Coronary artery (tissue), 2 donors: Measurements from ENCODE around the gene ANKS1A.
"Not testable (repeated sequence)": the region's sequence is repeated elsewhere in the genome, so short reads cannot be mapped to it uniquely, and the experiment has no call there.

Experiments used
- DNase-seq: peaks from one replicate; pipeline ENCODE4 v3.0.0-alpha.2; 2017; ENCODE audit warnings: low spot score
- H3K27ac ChIP-seq, 2 donors: fragments of 200-600 bp; sonication (generic); one replicate each; pipeline ENCODE4 v1.5.1; 2016 to 2019
- H3K4me3 ChIP-seq: fragments of 200-600 bp; sonication (generic); 2 replicates; pipeline ENCODE4 v1.5.1; 2016; ENCODE audit warnings: mild to moderate bottlenecking, moderate library complexity
- TF ChIP-seq, protein P1 (sequence below): fragments of 200-600 bp; sonication (generic); IDR thresholded peaks from one replicate; pipeline ENCODE4 v1.5.1; 2019; ENCODE audit warnings: antibody characterized with exemption

ANKS1A gene

DNA sequence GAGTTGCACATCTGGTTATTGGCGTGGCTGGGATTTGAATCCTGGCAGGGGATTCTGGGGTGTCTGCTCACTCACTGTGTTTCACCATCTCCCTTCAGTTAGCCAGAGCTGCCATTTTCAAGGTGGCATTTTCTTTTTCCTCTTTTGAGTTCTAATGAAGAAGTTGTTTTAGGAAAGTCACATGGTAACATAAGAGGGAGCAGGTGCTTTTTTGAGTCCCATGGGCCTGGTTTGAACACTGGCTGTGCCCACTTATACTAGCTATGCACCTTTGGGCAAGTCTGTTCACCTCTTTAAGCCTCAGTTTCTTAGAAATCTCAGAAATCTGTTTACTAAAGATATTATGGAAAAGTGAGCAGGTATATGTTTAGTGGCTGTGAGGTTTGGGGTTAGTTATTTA lies 39.6 kb downstream of the ANKS1A start:
- Histone ChIP-seq H3K27ac (no peak overlapping the region), H3K4me3 (no peak overlapping the region)
- no peak for DNase-seq
- TF ChIP-seq, protein P1, sequence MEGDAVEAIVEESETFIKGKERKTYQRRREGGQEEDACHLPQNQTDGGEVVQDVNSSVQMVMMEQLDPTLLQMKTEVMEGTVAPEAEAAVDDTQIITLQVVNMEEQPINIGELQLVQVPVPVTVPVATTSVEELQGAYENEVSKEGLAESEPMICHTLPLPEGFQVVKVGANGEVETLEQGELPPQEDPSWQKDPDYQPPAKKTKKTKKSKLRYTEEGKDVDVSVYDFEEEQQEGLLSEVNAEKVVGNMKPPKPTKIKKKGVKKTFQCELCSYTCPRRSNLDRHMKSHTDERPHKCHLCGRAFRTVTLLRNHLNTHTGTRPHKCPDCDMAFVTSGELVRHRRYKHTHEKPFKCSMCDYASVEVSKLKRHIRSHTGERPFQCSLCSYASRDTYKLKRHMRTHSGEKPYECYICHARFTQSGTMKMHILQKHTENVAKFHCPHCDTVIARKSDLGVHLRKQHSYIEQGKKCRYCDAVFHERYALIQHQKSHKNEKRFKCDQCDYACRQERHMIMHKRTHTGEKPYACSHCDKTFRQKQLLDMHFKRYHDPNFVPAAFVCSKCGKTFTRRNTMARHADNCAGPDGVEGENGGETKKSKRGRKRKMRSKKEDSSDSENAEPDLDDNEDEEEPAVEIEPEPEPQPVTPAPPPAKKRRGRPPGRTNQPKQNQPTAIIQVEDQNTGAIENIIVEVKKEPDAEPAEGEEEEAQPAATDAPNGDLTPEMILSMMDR: no peak

DNA sequence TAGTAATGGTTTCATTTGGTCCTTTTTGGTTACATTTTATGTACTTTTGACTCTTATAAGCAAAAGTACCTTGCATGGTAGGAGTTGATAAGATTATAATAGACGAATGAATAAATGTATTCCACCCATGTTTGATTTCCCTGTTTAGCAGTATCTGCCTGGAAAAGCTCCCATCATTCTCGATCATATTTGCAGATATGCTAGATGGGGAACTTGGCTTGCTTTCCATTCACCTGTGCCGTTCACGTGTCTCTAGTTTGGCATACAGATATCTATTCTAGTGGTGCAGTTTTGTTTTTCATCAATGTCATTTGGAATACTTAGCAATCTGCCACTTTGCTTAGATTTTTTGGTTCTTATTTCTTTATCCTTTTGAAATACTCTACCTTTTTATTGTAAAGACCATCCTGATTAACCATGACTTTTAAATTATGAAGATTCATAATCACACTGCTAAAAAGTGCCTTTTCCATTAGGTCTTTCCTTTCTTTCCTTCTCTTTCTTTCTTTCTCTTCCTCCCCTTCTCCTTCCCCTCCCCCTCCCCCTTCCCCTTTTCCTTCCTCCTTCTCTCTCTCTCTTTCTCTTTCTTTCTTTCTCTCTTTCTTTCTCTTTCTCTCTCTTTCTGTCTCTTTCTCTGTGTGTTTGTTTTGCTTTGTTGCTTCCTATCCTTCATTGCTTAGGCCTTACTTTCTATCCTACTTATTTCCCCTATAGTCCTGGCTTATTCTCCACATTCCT lies 40.4 kb downstream of the ANKS1A start:
- Histone ChIP-seq H3K4me3 (no peak overlapping the region), H3K27ac (no peak overlapping the region)
- no peak for DNase-seq
- TF ChIP-seq, protein P1: no peak

DNA sequence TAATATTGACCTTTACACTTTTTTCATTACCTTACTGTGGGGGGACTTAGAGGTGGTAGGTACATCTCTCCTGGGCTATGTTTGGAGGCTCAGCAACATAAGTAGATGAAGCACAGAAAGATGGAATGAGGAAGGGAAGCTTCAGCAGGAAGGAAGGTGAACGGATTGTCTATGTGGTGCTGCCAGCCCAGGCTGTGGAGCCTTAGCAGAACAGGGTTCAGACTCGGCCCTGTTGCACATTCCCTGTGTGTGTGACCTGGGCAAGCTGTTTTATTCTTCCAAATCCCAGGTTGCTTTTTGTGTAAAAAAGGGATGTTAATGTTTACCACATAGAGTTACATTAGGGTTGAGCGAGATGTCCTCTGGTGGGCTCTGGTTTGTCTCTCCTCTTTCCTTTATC lies 41.2 kb downstream of the ANKS1A start:
- Histone ChIP-seq H3K4me3 (no peak overlapping the region), H3K27ac (no peak overlapping the region)
- DNase-seq: no peak
- TF ChIP-seq, protein P1: no peak

DNA sequence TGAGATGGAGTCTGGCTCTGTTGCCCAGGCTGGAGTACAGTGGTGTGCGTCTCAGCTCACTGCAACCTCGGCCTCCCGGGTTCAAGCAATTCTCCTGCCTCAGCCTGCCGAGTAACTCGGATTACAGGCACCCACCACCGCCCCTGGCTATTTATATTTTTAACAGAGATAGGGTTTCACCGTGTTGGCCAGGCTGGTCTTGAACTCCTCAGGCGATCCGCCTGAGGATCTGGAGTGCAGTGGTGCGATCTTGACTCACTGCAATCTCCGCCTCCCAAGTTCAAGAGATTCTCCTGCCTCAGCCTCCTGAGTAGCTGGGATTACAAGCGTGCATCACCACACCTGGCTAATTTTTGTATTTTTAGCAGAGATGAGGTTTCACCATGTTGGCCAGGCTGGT lies 43.1 kb downstream of the ANKS1A start:
- H3K4me3 ChIP-seq, H3K27ac ChIP-seq, DNase-seq: not testable (repeated sequence)

DNA sequence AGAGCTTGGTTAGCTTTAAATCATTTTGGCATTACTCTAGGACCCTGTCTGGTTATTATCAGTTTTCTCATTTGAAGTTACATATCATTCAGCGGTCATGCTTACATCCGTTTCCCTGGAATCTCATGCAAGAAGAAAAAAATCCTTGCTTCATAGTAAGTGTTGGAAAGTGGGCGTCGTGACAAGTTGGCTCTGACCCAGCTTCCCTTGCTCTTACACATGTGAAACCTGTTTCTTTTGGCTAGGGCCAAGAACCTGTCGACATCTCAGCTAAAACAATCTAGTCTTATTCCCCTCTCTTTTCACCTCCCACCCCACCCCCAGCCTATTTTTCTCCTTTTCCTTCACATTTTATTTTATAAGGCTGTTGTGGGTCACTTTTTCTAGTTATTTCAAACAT lies 45.5 kb downstream of the ANKS1A start:
- Histone ChIP-seq H3K27ac (no peak overlapping the region), H3K4me3 (no peak overlapping the region)
- TF ChIP-seq, protein P1: no peak
- DNase-seq: peak; percentile 81

DNA sequence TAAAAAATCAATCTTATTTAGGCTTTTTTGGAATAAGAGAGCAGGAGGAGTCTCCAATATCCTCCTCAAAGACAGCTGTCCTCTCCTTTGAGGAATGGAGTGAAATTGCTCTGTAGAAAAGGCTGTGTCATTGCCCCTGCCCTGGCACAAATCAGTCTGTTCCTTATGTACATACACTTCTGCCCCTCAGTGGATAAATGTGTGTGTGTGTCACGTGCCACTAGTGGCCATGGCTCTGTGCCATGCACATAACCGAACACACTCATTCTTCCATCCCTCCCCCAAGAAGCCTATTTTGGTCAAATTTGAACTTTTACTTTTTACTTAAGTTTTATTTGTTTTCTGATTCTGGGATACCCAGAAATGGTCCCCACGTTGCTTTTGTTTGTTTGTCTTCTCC lies 49.2 kb downstream of the ANKS1A start:
- no peak for DNase-seq
- TF ChIP-seq, protein P1: no peak
- Histone ChIP-seq H3K4me3 (no peak overlapping the region), H3K27ac (no peak overlapping the region)

DNA sequence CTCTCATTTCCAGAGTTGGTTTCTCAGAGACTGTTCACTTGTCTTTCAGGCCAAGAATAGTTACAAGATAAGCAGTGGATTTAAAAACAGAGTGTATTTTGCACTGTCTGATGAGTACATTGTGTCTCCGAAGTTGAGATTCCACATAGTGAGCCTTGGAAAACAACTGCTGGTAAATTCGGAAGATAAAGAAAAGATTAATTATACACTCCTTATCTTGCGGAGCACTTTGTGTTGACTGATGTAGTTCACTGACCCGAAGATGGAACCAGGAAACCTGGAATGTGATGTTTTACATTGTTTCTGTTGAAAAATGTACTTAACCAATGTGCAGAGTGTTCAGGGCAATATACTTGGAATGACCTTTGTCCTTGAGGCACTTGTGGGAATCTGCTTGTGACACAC lies 51.0 kb downstream of the ANKS1A start:
- Histone ChIP-seq H3K27ac (peak overlapping the region in 1 of 2 donors; percentile 32), H3K4me3 (no peak overlapping the region)
- TF ChIP-seq, protein P1: no peak
- no peak for DNase-seq
